ENCODE data around the gene NDFIP1. TPM values are rescaled to one million over a fixed set of nuclear protein-coding genes. Genes with fewer than 3 reads are reported as not detected.

The NDFIP1 gene
- total RNA-seq, 1 experiment from 2014 or later = 26.6 TPM

DNA sequence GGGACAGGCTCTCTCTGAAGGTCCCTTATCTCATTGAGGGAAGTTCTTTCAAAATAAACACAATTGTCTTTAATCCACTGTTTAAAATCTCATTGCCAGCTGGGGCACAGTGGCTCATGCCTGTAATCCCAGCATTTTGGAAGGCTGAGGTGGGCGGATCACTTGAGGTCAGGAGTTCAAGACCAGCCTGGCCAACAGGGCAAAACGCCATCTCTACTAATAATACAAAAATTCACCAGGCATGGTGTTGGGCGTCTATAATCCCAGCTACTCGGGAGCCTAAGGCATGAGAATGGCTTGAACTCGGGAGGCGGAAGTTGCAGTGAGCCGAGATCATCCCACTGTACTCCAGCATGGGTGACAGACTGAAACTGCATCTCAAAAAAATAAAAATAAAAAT lies 8.3 kb upstream of the NDFIP1 start:
- Mint-ChIP-seq H3K36me3 (ENCODE audit: insufficient read depth in 1 of 3, low read depth in 3 of 3) (no peaks in the 10 kb centered on the region), H3K9me3 (no peaks in the 10 kb centered on the region; a peak in 1 of 5 replicates), H3K27me3 (ENCODE audit: low read depth) (no peaks in the 10 kb centered on the region; the same call in 1 of the 2 replicates), H3K4me1 (peaks cover 22 to 27% of the 10 kb centered on the region in 2 experiments), H3K4me3 (no peak overlapping the region), H3K27ac (no peak overlapping the region)
- H3K9me3 ChIP-seq (ENCODE audit: control insufficient read depth, low read depth, low read length) = no peaks in the 10 kb centered on the region
- H2BK12ac ChIP-seq (ENCODE audit: insufficient read length, low read depth, low read length) = no peak overlapping the region
- H3K4me2 ChIP-seq (ENCODE audit: insufficient read depth, insufficient read length, low read length) = no peak overlapping the region
- no peaks in the 10 kb centered on the region for H3K27me3 ChIP-seq (ENCODE audit: insufficient read depth, low read length)
- H3K14ac ChIP-seq (ENCODE audit: insufficient read depth, low read length) = no peak overlapping the region
- no peak overlapping the region for H4K8ac ChIP-seq (replicated peaks; ENCODE audit: insufficient read length, low read depth, low read length)
- H3T11ph ChIP-seq (ENCODE audit: low read length) = no peak overlapping the region
- H3K4ac ChIP-seq (ENCODE audit: low read depth, low read length) = no peak overlapping the region
- H3K23ac ChIP-seq (ENCODE audit: insufficient read length, low read depth, low read length) = no peak overlapping the region
- no peak overlapping the region for H2BK20ac ChIP-seq (ENCODE audit: low read depth, low read length, poor library complexity, severe bottlenecking)
- H4K91ac ChIP-seq (ENCODE audit: insufficient read length, low read depth, low read length) = no peak overlapping the region
- no peak overlapping the region for H3K27ac ChIP-seq (ENCODE audit: insufficient read length, low read depth, low read length)
- H3K4me1 ChIP-seq (ENCODE audit: insufficient read depth, low read length) = peaks cover 10% of the 10 kb centered on the region; the same call in 1 of the 2 replicates
- H2BK120ac ChIP-seq (ENCODE audit: low read depth, low read length, poor library complexity, severe bottlenecking) = no peak overlapping the region
- TF ChIP-seq, protein P1, sequence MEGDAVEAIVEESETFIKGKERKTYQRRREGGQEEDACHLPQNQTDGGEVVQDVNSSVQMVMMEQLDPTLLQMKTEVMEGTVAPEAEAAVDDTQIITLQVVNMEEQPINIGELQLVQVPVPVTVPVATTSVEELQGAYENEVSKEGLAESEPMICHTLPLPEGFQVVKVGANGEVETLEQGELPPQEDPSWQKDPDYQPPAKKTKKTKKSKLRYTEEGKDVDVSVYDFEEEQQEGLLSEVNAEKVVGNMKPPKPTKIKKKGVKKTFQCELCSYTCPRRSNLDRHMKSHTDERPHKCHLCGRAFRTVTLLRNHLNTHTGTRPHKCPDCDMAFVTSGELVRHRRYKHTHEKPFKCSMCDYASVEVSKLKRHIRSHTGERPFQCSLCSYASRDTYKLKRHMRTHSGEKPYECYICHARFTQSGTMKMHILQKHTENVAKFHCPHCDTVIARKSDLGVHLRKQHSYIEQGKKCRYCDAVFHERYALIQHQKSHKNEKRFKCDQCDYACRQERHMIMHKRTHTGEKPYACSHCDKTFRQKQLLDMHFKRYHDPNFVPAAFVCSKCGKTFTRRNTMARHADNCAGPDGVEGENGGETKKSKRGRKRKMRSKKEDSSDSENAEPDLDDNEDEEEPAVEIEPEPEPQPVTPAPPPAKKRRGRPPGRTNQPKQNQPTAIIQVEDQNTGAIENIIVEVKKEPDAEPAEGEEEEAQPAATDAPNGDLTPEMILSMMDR (conservative IDR thresholded peaks at IDR 0.05) = no peak
- H2BK15ac ChIP-seq (ENCODE audit: low read depth, low read length) = no peak overlapping the region
- H3K79me2 ChIP-seq (ENCODE audit: insufficient read depth, low read length) = no peaks in the 10 kb centered on the region
- no peak overlapping the region for H2AK5ac ChIP-seq (ENCODE audit: insufficient read length, low read length)
- no peak overlapping the region for H3K18ac ChIP-seq (ENCODE audit: insufficient read length, low read depth, low read length)
- no peak overlapping the region for H3K56ac ChIP-seq (ENCODE audit: insufficient read length, low read depth, low read length)
- no peak overlapping the region for H4K5ac ChIP-seq (ENCODE audit: insufficient read length, low read depth, low read length)
- WGBS (ENCODE audit: extremely low coverage, insufficient read length, low lambda C conversion rate) = no CpG with 5 or more reads among the region's 7 CpGs
- no peak overlapping the region for H3K9ac ChIP-seq (ENCODE audit: extremely low read depth, insufficient read length, low read length)
- H4K20me1 ChIP-seq (ENCODE audit: control insufficient read depth, insufficient read depth, insufficient read length) = no peaks in the 10 kb centered on the region
- DNase-seq = no peak
- H3K79me1 ChIP-seq (ENCODE audit: insufficient read depth, low read depth, low read length, poor library complexity, severe bottlenecking) = no peaks in the 10 kb centered on the region
- no peaks in the 10 kb centered on the region for H3K23me2 ChIP-seq (ENCODE audit: insufficient read length, low read depth, low read length, poor library complexity, severe bottlenecking)
- H2BK5ac ChIP-seq (ENCODE audit: insufficient read length, low read length) = no peak overlapping the region
- no peak overlapping the region for H2AFZ ChIP-seq (ENCODE audit: low read length)

Measured in H9 (cell line).